Measurements from ENCODE around the gene FARS2. TPM values are rescaled to one million over a fixed set of nuclear protein-coding genes. Genes with fewer than 3 reads are reported as not detected.

Gene FARS2
- total and polyA plus RNA-seq, 12 donors, result 7.6 to 22.4 (median 20.8) TPM

GRCh38 chr6:5541751-5542432 is 280.6 kb downstream of the FARS2 start:
- H3K4me3 ChIP-seq, result no peak overlapping the region
- H3K27ac ChIP-seq, result no peak overlapping the region
- ATAC-seq (no peak), DNase-seq (no peak)
- TF ChIP-seq CTCF (IDR thresholded peaks at IDR 0.05), result no peak
- WGBS, 2 donors, result 96 to 100% methylated on average over 1 of the region's 1 CpG
- H3K36me3 ChIP-seq, result peaks cover 0 to 15% (median 0%) of the 10 kb centered on the region in 9 donors
- intact Hi-C loops (cut with DNase I), result no loop called here
- no peaks in the 10 kb centered on the region for H3K27me3 ChIP-seq
- H3K4me1 ChIP-seq, result no peaks in the 10 kb centered on the region
- H3K9me3 ChIP-seq, result no peaks in the 10 kb centered on the region

- ATAC-seq, result no peak
- no peak for DNase-seq
- H3K4me3 ChIP-seq, result no peak overlapping the region
- WGBS, 2 donors, result 99% methylated on average over 4 of the region's 4 CpGs
- no peak overlapping the region for H3K27ac ChIP-seq
- no peaks in the 10 kb centered on the region for H3K4me1 ChIP-seq
- H3K36me3 ChIP-seq, result peaks cover 0 to 38% (median 0%) of the 10 kb centered on the region in 9 donors
- intact Hi-C loops (cut with DNase I), result no loop called here
- no peaks in the 10 kb centered on the region for H3K27me3 ChIP-seq
- TF ChIP-seq CTCF (IDR thresholded peaks at IDR 0.05), result no peak
- H3K9me3 ChIP-seq, result peaks cover 0 to 21% (median 9%) of the 10 kb centered on the region in 11 donors
Observed at GRCh38 chr6:5547556-5547955, 286.2 kb downstream of the FARS2 start.

GRCh38 chr6:5550631-5551030 is 289.3 kb downstream of the FARS2 start:
- no peaks in the 10 kb centered on the region for H3K4me1 ChIP-seq
- no peak for TF ChIP-seq CTCF (IDR thresholded peaks at IDR 0.05)
- ATAC-seq (no peak), DNase-seq (no peak)
- WGBS, 2 donors, result 95 to 96% methylated on average over 1 of the region's 1 CpG
- peaks cover 0 to 38% (median 0%) of the 10 kb centered on the region in 9 donors for H3K36me3 ChIP-seq
- intact Hi-C loops (cut with DNase I), result no loop called here
- no peaks in the 10 kb centered on the region for H3K27me3 ChIP-seq
- no peak overlapping the region for H3K27ac ChIP-seq
- peaks cover 0 to 21% (median 9%) of the 10 kb centered on the region in 11 donors for H3K9me3 ChIP-seq
- H3K4me3 ChIP-seq, result no peak overlapping the region

GRCh38 chr6:5552243-5552642 is 290.9 kb downstream of the FARS2 start:
- no peak overlapping the region for H3K4me3 ChIP-seq
- no peaks in the 10 kb centered on the region for H3K4me1 ChIP-seq
- peaks cover 0 to 21% (median 9%) of the 10 kb centered on the region in 11 donors for H3K9me3 ChIP-seq
- DNase-seq, result no peak
- no peak for TF ChIP-seq CTCF (IDR thresholded peaks at IDR 0.05)
- peaks cover 0 to 27% (median 0%) of the 10 kb centered on the region in 9 donors for H3K36me3 ChIP-seq
- intact Hi-C loops (cut with DNase I), result no loop called here
- H3K27me3 ChIP-seq, result no peaks in the 10 kb centered on the region
- ATAC-seq, result peak in 1 of 8 donors; percentile 27
- H3K27ac ChIP-seq, result no peak overlapping the region
- 84 to 90% methylated on average over 2 of the region's 2 CpGs for WGBS, 2 donors

All from heart right ventricle (tissue), 16 donors.